SK-N-SH treated with all-trans-retinoic acid at 6 μM for 48 hours (cell line): ENCODE data around the gene IL15.
"Not testable (repeated sequence)": the region's sequence is repeated elsewhere in the genome, so short reads cannot be mapped to it uniquely, and the experiment has no call there.

Experiments
- ATAC-seq: fragments of 200-7000 bp; cut with Tn5 transposase; 3 replicates; pipeline ENCODE4 v1.9.1; 2020; ENCODE audit warnings: mild to moderate bottlenecking, moderate library complexity
- ARNTL ChIP-seq: fragments of 450-650 bp; formaldehyde crosslinking; IDR thresholded peaks from 2 replicates; pipeline ENCODE4 v1.5.0; 2020; ENCODE audit warnings: low read depth, mild to moderate bottlenecking, moderate library complexity, borderline replicate concordance
- BACH2 ChIP-seq: fragments of 250-450 bp; sonication (Bioruptor Pico); IDR thresholded peaks from 2 replicates; pipeline ENCODE4 v1.9.0; 2021; ENCODE audit warnings: mild to moderate bottlenecking, borderline replicate concordance
- CSDC2 ChIP-seq: fragments of 250-450 bp; sonication (Bioruptor Pico); IDR thresholded peaks from 2 replicates; pipeline ENCODE4 v1.5.0; 2020; ENCODE audit warnings: mild to moderate bottlenecking, moderate library complexity
- CSRNP3 ChIP-seq: fragments of 250-450 bp; sonication (Bioruptor Pico); IDR thresholded peaks from 2 replicates; pipeline ENCODE4 v1.5.1; 2021; ENCODE audit warnings: mild to moderate bottlenecking, moderate library complexity
- ESRRG ChIP-seq: fragments of 250-450 bp; sonication (Bioruptor Pico); IDR thresholded peaks from 2 replicates; pipeline ENCODE4 v1.6.1; 2021; ENCODE audit warnings: mild to moderate bottlenecking
- GLIS3 ChIP-seq: fragments of 250-450 bp; sonication (Bioruptor Pico); IDR thresholded peaks from 2 replicates; pipeline ENCODE4 v1.5.0; 2020; ENCODE audit warnings: mild to moderate bottlenecking, moderate library complexity
- ISL1 ChIP-seq: fragments of 250-450 bp; sonication (Bioruptor Pico); IDR thresholded peaks from 2 replicates; pipeline ENCODE4 v2.1.2; 2022; ENCODE audit warnings: mild to moderate bottlenecking, moderate library complexity
- OSR1 ChIP-seq: fragments of 250-450 bp; sonication (Bioruptor Pico); IDR thresholded peaks from 2 replicates; pipeline ENCODE4 v1.8.0; 2022; ENCODE audit warnings: moderate library complexity, mild to moderate bottlenecking, inconsistent platforms
- PATZ1 ChIP-seq: fragments of 250-450 bp; sonication (Bioruptor Pico); IDR thresholded peaks from 2 replicates; pipeline ENCODE4 v1.8.0; 2020; ENCODE audit warnings: mild to moderate bottlenecking, moderate library complexity, borderline replicate concordance
- PPARA ChIP-seq: fragments of 250-450 bp; sonication (Bioruptor Pico); IDR thresholded peaks from 2 replicates; pipeline ENCODE4 v1.5.0; 2020; ENCODE audit warnings: mild to moderate bottlenecking, borderline replicate concordance
- RARB ChIP-seq: fragments of 250-450 bp; sonication (Bioruptor Pico); IDR thresholded peaks from 2 replicates; pipeline ENCODE4 v1.8.0; 2021; ENCODE audit warnings: mild to moderate bottlenecking, moderate library complexity
- SNAI2 ChIP-seq: fragments of 250-450 bp; sonication (Bioruptor Pico); IDR thresholded peaks from 2 replicates; pipeline ENCODE4 v1.5.0; 2020; ENCODE audit warnings: mild to moderate bottlenecking, moderate library complexity
- TCF4 ChIP-seq: fragments of 250-450 bp; sonication (Bioruptor Pico); IDR thresholded peaks from 2 replicates; pipeline ENCODE4 v1.8.0; 2021; ENCODE audit warnings: mild to moderate bottlenecking, moderate library complexity, borderline replicate concordance
- TOX ChIP-seq: fragments of 250-450 bp; sonication (Bioruptor Pico); IDR thresholded peaks from 2 replicates; pipeline ENCODE4 v1.8.0; 2021; ENCODE audit warnings: mild to moderate bottlenecking, moderate library complexity, borderline replicate concordance
- ZC3H10 ChIP-seq: fragments of 250-450 bp; sonication (Bioruptor Pico); IDR thresholded peaks from 2 replicates; pipeline ENCODE4 v1.5.1; 2021; ENCODE audit warnings: mild to moderate bottlenecking, moderate library complexity
- ZFP3 ChIP-seq: fragments of 250-450 bp; sonication (Bioruptor Pico); IDR thresholded peaks from 2 replicates; pipeline ENCODE4 v1.5.0; 2020; ENCODE audit warnings: mild to moderate bottlenecking, moderate library complexity
- ZFP30 ChIP-seq: fragments of 450-650 bp; formaldehyde crosslinking; IDR thresholded peaks from 2 replicates; pipeline ENCODE4 v1.5.0; 2022; ENCODE audit warnings: mild to moderate bottlenecking, moderate library complexity
- ZNF565 ChIP-seq: fragments of 450-650 bp; formaldehyde crosslinking; conservative IDR thresholded peaks from 2 replicates; pipeline ENCODE4 v1.5.0; 2020; ENCODE audit warnings: low read depth, mild to moderate bottlenecking, moderate library complexity
- ZNF70 ChIP-seq: fragments of 450-650 bp; formaldehyde crosslinking; IDR thresholded peaks from 2 replicates; pipeline ENCODE4 v1.5.0; 2020; ENCODE audit warnings: mild to moderate bottlenecking, moderate library complexity
- ZNF8 ChIP-seq: fragments of 450-650 bp; formaldehyde crosslinking; IDR thresholded peaks from 2 replicates; pipeline ENCODE4 v1.5.0; 2020; ENCODE audit warnings: mild to moderate bottlenecking, moderate library complexity
- TF ChIP-seq, protein P1 (sequence below): fragments of 250-450 bp; sonication (Bioruptor Pico); IDR thresholded peaks from 2 replicates; pipeline ENCODE4 v1.5.0; 2020; ENCODE audit warnings: mild to moderate bottlenecking, moderate library complexity
- TF ChIP-seq, protein P2 (sequence below): fragments of 250-450 bp; sonication (Bioruptor Pico); IDR thresholded peaks from 2 replicates; pipeline ENCODE4 v1.8.0; 2021; ENCODE audit warnings: low read depth, mild to moderate bottlenecking, moderate library complexity, borderline replicate concordance

IL15 gene

GRCh38 chr4:141680060-141680459 is 43.7 kb downstream of the IL15 start:
- no peak for ATAC-seq
- TF ChIP-seq TCF4 (CRISPR knock-in tag) (peak; percentile 33; the same call in 1 of the 2 replicates), TOX (CRISPR knock-in tag) (no peak)

GRCh38 chr4:141684785-141685184 is 48.4 kb downstream of the IL15 start:
- TF ChIP-seq OSR1, result no peak
- no peak for TF ChIP-seq CSRNP3
- no peak for TF ChIP-seq CSDC2 (CRISPR knock-in tag)

DNA sequence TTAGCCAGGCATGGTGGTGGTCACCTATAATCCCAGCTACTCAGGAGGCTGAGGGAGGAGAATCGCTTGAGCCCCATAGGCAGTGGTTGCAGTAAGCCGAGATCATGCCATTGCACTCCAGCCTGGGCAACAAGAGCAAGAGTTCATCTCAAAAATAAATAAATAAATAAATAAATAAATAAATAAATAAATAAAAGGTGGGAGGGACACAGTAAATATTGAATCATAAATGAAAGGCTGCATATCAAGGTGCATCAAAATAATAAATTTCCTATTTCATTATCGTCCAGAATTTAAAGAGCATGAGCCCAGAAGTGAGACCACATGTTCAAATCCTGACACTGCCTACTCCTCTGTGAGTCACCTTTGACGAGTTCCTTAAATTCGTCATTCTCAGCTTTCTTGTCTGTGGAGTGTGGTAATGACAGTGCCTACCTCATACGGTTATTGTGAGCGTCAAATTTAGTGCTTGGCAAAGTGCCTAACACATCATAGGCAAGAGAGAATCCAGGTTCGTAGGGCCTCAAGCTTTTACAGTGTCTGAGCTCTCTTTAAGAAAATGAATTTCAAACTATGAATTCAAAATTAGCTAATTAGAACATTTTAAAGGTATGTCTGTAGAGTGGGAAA is 49.9 kb downstream of the IL15 start:
- ATAC-seq, result peak; percentile 80
- TF ChIP-seq TOX (CRISPR knock-in tag) (peak; percentile 94; the same call in 1 of the 2 replicates), ISL1 (CRISPR knock-in tag) (no peak), ZC3H10 (no peak; the same call in 1 of the 2 replicates), TCF4 (CRISPR knock-in tag) (no peak), ZNF8 (CRISPR knock-in tag) (no peak), ZNF565 (CRISPR knock-in tag) (no peak), OSR1 (no peak)
- TF ChIP-seq, protein P1, sequence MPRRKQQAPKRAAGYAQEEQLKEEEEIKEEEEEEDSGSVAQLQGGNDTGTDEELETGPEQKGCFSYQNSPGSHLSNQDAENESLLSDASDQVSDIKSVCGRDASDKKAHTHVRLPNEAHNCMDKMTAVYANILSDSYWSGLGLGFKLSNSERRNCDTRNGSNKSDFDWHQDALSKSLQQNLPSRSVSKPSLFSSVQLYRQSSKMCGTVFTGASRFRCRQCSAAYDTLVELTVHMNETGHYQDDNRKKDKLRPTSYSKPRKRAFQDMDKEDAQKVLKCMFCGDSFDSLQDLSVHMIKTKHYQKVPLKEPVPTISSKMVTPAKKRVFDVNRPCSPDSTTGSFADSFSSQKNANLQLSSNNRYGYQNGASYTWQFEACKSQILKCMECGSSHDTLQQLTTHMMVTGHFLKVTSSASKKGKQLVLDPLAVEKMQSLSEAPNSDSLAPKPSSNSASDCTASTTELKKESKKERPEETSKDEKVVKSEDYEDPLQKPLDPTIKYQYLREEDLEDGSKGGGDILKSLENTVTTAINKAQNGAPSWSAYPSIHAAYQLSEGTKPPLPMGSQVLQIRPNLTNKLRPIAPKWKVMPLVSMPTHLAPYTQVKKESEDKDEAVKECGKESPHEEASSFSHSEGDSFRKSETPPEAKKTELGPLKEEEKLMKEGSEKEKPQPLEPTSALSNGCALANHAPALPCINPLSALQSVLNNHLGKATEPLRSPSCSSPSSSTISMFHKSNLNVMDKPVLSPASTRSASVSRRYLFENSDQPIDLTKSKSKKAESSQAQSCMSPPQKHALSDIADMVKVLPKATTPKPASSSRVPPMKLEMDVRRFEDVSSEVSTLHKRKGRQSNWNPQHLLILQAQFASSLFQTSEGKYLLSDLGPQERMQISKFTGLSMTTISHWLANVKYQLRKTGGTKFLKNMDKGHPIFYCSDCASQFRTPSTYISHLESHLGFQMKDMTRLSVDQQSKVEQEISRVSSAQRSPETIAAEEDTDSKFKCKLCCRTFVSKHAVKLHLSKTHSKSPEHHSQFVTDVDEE, result no peak

More at GRCh38 chr4:141684785-141685184, 48.4 kb downstream of the IL15 start:
- peak; percentile 47 for ATAC-seq

GRCh38 chr4:141686879-141687278 is 50.5 kb downstream of the IL15 start:
- TF ChIP-seq ARNTL (CRISPR knock-in tag), result no peak
- TF ChIP-seq TOX (CRISPR knock-in tag), result no peak
- no peak for TF ChIP-seq RARB (CRISPR knock-in tag)
- TF ChIP-seq, protein P1, result no peak
- TF ChIP-seq GLIS3 (CRISPR knock-in tag), result no peak
- no peak for TF ChIP-seq PPARA (CRISPR knock-in tag)
- no peak for TF ChIP-seq CSRNP3
- no peak for TF ChIP-seq ZNF70 (CRISPR knock-in tag)
- no peak for TF ChIP-seq ZC3H10
- TF ChIP-seq SNAI2, result no peak
- TF ChIP-seq, protein P2, sequence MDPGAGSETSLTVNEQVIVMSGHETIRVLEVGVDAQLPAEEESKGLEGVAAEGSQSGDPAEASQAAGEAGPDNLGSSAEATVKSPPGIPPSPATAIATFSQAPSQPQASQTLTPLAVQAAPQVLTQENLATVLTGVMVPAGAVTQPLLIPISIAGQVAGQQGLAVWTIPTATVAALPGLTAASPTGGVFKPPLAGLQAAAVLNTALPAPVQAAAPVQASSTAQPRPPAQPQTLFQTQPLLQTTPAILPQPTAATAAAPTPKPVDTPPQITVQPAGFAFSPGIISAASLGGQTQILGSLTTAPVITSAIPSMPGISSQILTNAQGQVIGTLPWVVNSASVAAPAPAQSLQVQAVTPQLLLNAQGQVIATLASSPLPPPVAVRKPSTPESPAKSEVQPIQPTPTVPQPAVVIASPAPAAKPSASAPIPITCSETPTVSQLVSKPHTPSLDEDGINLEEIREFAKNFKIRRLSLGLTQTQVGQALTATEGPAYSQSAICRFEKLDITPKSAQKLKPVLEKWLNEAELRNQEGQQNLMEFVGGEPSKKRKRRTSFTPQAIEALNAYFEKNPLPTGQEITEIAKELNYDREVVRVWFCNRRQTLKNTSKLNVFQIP (CRISPR knock-in tag), result no peak
- no peak for TF ChIP-seq ZNF565 (CRISPR knock-in tag)
- TF ChIP-seq ZFP30 (CRISPR knock-in tag), result no peak
- no peak for TF ChIP-seq CSDC2 (CRISPR knock-in tag)
- TF ChIP-seq ESRRG (CRISPR knock-in tag), result no peak
- no peak for TF ChIP-seq PATZ1 (CRISPR knock-in tag)
- TF ChIP-seq TCF4 (CRISPR knock-in tag), result no peak
- TF ChIP-seq BACH2 (CRISPR knock-in tag), result no peak
- TF ChIP-seq ZFP3, result no peak
- TF ChIP-seq OSR1, result no peak
- ATAC-seq, result peak; percentile 69

- ATAC-seq, result not testable (repeated sequence)
Measured at GRCh38 chr4:141689726-141690296, 53.4 kb downstream of the IL15 start.
